GM21825 (cell line): ENCODE measurements around the gene DGKG.

Experiments
- ATAC-seq: cut with Tn5 transposase; IDR thresholded peaks from one replicate; pipeline ENCODE4 v1.9.1; 2021; ENCODE audit warnings: mild to moderate bottlenecking, moderate library complexity; ENCODE audit not compliant: unreplicated experiment

DGKG gene

DNA sequence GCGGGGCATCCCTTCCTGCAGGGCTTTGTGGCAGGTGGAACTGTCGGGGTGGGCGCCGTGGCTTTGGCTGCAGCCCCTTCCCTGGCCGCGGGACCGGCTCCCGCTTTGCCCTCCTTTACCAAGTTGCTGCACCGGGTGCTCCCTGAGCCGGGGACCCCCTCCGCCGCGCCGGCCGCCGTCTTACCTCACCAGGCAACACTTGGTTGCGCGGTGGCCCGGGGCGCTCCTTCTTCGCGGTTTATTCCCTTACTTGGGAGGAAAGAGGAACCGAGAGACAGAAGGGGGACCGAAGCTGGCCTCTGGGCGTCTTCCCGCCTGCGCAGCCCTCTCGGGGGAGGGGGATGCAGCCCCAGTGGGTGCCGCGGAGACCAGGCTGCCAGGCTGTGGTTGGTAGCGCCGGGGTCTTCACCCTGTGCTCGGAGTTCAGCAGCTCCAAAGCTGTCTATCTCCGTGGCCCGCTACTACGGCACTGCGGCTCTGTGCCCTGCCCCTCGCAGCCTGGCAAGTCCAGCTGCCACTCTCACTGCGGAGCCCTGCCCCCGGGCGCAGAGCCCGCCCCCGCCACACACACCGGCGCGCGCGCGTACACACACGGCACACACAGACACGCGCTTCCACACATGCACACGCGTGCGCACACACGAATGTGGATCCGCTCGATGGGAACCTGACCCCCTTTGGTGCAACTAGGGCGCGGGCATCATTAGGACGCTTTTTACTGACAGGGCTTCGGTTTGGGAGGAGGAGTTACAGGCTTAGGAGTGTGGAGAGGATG, at the start of gene DGKG:
Gene DGKG, minus strand, starts transcription at position 473 of the 775 bp plus-strand sequence. CDS start 41,775 bp downstream, outside the sequence.
- ATAC-seq, result peak; percentile 67

DNA sequence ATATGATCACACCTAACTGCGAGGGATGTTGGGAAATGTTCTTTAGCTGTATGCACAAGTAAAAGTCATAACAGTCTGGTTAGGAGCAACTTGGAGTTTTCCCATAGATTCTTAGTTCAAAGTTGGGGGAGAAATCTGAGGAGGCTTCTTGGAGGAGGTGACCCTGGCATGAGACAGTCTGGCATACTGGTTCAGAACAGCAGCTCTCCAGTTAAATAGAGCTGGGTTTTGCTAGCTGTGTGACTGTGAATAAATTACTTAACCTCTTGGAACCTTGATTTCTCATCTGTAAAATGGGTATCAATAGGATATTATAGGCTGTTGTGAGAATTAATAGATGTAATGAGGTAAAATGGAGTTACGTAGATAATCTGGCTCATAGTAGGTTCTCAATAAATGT, 49.1 kb upstream of the DGKG start:
- ATAC-seq, result no peak

DNA sequence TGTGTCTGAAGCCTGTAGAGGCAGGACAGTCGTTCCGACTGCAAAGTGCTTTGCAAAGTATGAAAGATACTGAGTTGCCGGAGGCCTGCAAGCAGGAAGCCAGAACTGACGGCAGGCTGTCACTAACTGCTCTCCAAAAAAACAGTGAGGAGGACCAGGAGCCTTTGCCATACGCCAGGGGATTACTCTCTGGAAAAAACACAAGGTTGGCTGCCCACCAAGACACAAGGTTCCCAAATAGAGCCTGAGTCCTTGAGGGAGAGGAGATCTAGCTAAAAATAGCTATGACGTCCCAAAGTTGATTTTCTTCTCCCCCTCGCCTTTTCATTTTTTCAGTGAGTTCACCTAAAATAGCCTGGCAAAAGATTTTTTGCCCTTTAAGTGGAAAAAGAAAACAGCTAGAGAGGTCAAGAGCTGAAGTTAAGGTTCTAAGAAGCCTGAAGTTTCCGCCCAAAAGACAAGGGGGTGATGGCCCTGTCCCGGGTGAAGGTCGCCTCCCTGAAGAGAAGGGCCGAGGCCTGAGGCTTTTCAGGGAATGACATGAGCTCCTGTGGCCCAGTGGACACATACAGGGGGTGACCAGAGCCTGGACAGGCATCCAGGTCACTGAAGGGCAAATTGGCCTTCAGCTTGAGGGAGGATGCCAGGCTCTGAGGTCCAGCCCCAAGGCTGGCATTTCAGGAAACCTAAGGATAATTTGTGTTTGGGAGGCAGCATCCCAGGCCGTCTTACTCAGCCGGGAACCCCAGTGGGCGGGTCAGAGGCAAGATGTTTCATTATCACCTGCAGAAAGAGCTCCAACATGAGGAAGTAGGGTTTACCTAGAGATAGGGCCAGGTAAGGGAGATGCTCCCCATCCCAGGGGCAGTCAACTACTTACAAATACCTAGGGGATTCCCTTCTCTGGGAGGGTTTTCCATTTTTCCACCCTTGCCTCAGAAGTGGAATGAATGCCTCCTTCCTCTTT, 44.9 kb upstream of the DGKG start:
- ATAC-seq, result no peak

DNA sequence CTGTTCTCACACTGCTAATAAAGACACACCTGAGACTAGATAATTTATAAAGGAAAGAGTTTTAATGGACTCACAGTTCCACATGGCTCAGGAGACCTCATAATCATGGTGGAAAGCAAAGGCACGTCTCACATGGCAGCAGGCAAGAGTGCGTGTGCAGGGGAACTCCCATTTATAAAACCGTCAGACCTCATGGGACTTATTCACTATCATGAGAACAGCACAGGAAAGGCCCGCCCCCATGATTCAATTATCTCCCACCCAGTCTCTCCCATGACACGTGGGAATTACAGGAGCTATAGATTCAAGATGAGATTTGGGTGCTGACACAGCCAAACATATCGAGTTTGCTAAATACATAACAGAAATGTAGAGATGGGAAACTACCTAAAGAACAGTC, 39.5 kb upstream of the DGKG start:
- no peak for ATAC-seq

DNA sequence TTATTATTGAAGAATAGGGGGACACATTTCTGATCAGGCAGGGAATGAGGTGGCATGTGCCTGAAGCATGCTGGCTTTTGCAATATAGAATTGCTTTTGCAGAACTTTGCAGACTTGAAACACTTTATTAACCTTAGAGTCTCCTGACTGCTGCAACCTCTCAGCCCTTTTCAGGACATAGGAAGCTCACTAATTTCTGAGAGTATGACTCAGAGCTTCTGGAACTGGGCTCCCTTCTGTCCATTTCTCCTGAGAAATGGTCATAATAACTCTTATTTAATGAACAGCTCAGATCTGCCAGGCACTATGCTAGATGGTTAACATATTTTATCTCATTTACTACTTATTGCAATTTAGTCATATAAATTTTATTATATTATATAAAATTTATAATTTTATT, 38.6 kb upstream of the DGKG start:
- ATAC-seq, result no peak

DNA sequence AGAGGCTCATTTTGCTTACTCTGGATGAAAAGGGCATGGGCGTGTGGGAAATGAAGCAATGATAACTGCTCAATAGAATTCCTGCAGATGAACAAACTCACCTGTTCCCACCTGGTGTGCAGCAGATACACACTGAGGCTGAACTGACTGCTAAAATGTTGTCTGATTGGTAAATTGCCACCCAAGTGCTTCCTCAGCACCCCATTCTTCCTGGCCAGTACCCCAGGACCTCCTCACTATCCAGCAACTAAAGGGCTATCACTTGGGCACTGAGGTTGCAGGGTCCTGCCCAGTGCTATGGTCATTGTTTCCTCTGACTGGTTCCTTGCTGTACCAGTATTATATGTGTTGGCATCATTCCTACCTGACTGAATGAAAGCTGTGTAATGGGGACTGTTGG, 38.0 kb upstream of the DGKG start:
- no peak for ATAC-seq

DNA sequence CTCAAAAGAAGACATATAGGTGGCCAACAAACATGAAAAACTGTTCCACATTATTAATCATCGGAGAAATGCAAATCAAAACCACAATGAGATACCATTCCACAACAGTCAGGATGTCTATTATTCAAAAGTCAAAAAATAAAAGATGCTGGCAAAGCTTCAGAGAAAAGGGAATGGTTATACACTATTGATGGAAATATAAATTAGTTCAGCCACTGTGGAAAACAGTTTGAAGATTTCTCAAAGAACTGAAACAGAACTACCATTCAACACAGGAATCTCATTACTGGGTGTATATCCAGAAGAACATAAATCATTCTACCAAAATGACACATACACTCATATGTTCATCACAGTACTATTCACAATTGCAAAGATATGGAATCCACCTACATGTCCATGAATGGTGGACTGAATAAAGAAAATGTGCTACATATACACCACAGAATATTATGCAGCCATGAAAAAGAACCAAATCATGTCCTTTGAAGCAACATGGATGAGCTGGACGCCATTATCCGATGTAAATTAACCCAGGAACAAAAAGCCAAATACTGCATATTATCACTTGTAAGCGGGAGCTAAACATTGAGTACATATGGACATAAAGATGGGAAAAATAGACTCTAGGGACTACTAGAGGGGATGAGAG, 32.7 kb upstream of the DGKG start:
- no peak for ATAC-seq

DNA sequence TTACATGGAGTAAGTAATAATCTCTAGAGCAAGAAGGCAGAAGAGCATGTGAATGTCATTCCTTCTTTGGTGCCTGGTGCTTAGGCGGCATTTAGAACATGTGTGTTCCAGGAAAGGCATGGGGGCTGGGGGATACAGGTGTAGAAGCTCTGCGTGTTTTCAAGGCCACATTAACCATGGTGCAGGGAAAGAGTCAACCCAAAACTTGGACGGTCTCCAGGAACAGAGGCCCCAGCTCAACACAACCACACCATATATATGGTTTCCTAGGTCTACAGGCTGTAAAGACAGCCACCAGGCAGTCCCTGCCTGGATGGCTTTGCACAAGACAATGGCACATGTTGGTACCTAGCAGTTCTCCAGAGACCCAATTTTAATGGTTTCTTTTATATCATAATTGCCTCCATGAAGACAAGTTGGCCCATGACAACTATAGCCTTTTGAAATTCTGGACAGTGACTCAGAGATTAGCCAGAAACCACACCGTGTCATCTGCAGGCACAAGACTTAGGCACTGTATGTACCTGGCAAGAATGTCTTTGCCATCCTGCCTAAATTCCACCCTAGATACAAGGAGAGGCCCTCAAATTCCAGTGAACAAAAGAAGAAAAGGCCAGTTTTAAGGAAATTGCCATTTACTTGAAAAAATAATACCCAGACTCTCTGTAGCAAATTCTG, 25.0 kb upstream of the DGKG start:
- ATAC-seq, result no peak

DNA sequence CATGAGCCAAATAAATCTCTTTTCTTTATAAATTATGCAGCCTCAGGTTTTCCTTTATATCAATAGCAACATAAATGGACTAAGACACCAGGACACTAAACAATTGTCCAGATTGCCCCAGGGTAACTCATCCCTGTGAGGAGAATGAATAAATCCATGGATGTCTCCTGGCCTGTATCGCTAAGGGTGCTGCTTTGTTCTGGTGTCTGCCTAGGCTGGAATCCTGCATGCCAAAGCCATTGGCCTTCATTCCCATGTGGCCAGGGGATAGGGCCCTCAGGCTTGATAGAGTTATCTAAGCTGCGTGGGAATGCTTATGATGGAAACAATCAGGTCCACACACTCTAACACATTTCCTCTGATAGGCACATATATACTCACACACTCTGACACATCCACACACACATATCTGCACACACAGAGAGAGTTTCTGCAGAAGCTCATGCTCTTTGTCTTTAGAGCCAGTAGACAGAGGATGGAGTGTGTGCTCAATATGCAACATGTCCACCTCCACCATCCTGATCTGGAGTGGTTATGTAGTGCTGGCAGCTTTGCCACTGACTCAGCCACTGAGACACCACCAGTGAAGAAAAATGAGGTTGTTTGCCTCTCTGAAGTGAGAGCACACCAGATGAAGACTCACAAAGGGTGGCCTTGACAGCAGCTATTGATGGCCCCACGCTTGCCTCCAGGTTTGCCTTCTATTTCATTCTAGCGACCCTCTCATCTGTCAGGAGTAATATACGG, 24.0 kb upstream of the DGKG start:
- no peak for ATAC-seq

DNA sequence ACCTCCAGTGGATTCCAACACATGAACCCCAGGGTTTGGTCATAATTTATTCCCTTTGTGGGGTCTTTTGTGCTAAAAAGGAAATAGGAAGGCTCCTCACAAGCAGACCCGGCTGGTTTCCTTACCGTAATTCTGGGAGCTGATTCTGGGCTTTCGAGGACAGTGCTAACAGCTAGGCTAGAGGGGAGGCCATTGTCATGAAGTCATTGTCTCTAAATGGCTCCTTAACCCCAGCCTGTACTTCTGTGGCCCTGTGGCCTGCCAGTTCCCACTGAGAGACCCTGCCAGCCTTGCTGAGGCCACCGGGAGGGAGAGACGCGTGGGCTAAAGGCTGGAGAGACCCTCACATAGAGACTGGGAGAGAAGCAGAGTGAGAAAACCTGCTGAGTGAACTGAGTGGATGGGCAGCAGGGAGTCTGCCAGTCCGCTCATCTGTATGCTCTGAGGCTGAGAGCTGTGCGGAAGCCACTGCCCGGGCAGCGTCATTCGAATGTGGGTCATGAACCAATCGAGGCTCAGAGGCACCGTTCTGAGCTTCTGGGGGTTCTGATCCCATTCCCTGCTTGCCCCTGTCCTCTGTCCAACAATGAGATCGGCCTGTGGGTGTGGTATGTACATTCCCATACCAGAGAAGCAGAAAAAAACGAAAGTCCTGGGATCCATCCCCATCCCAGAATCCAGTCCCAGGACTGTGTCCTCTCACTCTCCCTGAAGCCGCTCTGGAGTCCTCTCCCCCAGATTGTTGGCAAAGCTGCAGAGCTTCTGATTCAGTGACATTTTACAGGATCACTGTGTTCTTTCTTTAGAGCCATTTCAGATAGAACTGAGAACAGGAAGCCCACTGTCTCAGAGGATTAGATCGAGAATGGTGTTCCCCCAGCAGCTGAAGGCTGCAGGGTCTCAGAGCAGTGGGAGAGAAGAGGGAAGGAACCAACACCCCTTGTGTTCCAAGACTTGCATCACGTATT, 21.3 kb upstream of the DGKG start:
- ATAC-seq, result no peak

DNA sequence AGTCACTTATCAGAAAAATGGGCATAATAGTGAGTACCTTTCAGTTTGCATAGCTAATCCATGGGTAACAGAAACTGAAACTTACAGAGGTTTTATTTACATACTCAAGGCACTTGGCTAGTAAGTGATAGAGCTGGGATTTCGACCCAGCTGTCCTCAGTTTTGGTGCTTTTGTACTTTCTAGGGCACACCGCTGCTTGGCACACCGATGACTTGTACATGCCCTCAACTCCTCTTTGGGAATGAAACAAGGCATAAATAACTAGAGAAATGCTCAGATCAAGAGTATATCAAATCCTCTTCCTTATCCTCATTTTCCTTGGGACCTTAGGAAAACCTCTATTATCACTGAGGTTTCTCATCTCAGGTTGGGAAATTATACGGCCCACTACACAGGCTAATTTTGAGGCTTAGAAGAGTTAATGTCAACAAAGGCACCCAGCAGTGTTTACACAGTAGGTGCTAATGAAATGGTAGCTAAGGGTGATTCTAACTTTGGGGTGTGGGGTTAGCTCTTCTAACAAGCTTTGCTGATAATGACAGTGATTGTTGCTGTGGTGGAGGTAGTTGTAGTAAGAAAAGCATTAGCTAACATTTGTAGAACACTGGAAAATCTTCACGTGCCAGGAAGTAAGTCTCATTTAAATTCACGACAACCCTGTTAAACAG, 20.3 kb upstream of the DGKG start:
- no peak for ATAC-seq

DNA sequence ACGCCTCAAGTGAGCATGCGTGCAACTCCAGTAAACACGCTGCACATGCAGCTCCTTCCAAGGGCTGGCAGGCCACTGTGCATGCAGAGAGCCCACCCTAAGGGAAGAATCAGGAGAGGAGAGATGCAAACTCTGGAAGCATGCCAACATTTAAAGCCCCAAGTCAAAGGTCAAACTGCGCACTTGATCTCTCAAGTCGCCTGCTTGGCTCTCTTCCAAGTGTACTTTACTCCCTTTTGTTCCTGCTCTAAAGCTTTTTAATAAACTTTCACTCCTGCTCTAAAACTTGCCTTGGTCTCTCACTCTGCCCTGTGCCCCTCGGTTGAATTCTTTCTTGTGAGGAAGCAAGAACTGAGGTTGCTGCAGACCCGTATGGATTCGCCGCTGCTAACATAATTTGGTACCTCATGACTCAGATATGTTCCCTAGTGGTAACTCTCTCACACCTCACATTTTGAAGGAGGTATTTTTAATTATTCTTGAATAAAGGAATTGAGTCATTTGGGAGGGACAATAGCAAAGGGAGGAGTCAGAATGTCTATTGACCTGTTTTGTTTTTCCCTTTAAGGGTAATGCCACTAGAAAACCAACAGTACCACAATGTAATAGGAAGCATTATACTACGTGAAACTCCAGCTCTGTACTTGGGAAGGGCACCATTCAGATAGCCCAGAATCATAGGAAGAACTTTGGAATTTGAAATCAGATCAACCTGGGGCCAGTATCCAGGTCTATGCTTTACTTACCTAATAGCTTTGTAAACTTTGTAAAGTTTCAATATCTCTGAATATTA, 19.6 kb upstream of the DGKG start:
- ATAC-seq, result no peak

DNA sequence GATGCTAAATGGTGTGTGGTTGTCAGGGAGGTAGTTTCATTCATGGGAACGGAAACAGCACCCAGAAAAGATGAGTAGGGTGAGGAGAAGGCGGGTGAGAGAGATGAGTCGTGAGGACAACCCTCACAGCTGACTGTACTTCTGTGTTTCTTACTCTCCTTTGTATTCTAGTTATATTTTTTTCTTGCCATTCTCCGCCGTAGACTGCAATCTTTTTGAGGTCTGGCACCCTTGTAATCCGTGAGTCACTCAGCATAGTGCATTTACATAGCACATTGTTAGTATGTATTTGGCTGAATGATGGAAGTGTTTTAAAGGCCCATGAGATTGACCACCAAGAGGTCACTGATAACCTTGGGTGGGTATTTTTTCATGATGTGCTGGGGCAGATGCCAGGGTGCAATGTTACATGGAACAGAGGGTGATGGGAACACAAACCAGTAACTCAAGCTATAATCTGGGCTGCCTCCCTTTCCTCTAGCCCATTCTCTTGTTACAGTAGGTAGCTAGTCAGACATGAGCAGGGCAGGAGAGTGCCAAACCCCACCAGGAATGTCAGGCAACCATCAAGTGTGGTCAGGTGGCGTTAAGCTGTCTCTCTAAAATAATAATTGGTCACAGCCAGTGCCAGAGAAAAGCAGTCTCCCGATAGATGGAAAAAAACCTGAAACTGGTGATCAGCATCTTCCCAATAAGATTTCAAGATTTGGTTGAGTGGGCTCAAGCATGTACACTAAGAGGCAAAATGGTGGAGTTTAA, 18.8 kb upstream of the DGKG start:
- ATAC-seq, result no peak

DNA sequence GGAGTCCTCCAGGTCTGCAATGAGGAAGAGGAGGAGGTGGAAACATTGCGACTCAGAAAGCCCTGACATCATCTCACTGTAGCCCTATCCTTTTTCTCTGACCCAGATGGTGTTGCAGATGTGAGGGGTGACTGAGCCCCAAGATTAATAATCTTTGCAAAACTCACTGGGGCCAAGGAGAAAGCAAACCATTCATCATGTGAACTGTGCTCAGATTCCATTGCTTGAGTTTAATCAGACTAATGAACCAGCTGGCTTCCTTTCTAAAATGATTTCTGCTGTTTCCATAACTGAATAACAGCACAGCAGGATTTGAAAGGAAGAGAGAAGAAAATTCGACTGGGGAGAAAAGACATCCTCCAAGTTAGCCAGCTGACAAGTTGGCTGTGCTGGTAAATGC, 13.4 kb upstream of the DGKG start:
- ATAC-seq, result no peak

DNA sequence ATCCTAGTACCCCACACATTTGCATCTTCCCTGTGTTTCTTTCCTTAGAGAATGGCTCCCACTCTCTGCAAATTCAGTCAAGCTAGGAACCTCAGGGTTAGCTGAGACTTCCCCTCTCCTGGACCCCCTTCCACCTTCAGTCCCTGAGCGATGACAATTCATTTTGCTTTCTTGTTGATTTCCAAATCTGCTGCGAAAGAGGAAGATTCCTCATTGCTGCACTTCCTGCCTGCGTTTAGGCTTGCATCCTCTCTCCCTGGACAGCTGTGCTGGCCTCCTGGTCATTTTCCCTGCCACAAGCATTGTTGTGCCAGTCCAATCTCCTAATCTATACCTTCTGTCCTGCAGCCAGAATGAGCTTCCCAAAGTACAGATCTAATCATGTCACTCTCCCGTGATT, 12.3 kb upstream of the DGKG start:
- ATAC-seq, result no peak

DNA sequence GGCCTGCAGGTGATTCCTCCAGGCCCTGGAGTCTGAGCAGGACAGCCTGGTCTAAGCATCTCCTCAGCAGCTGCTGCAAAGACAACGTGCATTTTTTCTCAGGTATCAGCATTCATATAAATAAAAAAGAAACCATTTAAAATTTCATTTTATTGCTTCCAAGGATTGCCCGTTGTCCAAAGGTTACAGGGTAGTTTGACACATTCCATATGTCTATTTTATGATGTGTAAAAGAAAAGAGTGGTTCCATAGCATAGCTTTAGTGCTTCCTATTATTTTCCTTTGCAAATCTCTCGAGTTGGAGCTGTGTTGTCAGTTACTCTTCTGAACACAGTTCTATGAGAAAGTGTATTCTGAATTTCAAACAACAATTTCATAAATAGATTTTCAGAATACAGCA, 7.2 kb upstream of the DGKG start:
- ATAC-seq, result no peak

DNA sequence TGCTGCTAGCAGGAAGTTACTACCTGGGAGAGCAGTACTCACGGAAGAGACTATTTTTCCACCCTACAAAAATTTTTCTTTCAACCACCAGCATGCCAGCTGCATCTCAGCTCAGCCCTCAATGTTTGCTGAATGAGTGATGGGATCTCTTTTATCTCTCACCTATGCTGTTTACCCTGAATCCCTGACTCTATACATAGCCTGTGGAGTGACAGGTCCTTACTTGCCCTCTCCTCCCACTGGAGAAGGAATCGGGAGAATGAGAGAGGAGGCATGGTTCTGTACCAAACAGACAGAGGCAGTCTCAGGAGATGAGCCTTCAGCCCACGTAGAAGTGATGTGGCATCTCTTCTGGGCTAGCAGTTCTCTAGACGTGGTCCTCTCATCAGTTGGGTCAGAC, 6.7 kb upstream of the DGKG start:
- no peak for ATAC-seq
